GM23338 (cell line): ENCODE data around the gene RFXANK. TPM values are rescaled to one million over a fixed set of nuclear protein-coding genes. Genes with fewer than 3 reads are reported as not detected.

Source experiments
- ATAC-seq: fragments of 200-7000 bp; cut with Tn5 transposase; 3 replicates; pipeline ENCODE4 v1.9.1; 2020
- DNase-seq: peaks from one replicate; pipeline ENCODE4 v3.0.0-alpha.2; 2015; ENCODE audit warnings: low spot score
- H2AFZ ChIP-seq: fragments of 200-600 bp; sonication (generic); 2 replicates; pipeline ENCODE4 v1.8.0; 2016; ENCODE audit warnings: antibody characterized with exemption, mild to moderate bottlenecking, moderate library complexity
- H3F3A ChIP-seq: fragments of 200-600 bp; sonication (generic); replicated peaks from 2 replicates; pipeline ENCODE4 v1.8.0; 2017; ENCODE audit warnings: antibody characterized with exemption, mixed run types, low read depth
- H3K27ac ChIP-seq: fragments of 200-600 bp; sonication (generic); 2 replicates; pipeline ENCODE4 v1.6.1; 2016; ENCODE audit warnings: low read depth
- H3K27me3 ChIP-seq: fragments of 200-600 bp; sonication (generic); 2 replicates; pipeline ENCODE4 v1.8.0; 2016; ENCODE audit warnings: mild to moderate bottlenecking, mixed run types, moderate library complexity; ENCODE audit not compliant: insufficient read depth
- H3K36me3 ChIP-seq: fragments of 200-600 bp; sonication (generic); 2 replicates; pipeline ENCODE4 v1.8.0; 2016; ENCODE audit warnings: mild to moderate bottlenecking; ENCODE audit not compliant: insufficient read depth
- H3K4me1 ChIP-seq: fragments of 200-600 bp; sonication (generic); 2 replicates; pipeline ENCODE4 v1.8.0; 2016; ENCODE audit warnings: mild to moderate bottlenecking, moderate library complexity; ENCODE audit not compliant: insufficient read depth
- H3K4me2 ChIP-seq: fragments of 200-600 bp; sonication (generic); 2 replicates; pipeline ENCODE4 v1.7.1; 2017; ENCODE audit warnings: mixed run types
- H3K4me3 ChIP-seq: fragments of 200-600 bp; sonication (generic); 2 replicates; pipeline ENCODE4 v1.6.1; 2016; ENCODE audit warnings: mixed run types
- H3K79me2 ChIP-seq: fragments of 200-600 bp; sonication (generic); replicated peaks from 2 replicates; pipeline ENCODE4 v1.8.0; 2017; ENCODE audit warnings: mild to moderate bottlenecking; ENCODE audit not compliant: insufficient read depth
- H3K9me2 ChIP-seq: fragments of 200-600 bp; sonication (generic); 2 replicates; pipeline ENCODE4 v1.8.0; 2017; ENCODE audit not compliant: insufficient read depth
- H4K20me1 ChIP-seq: fragments of 200-600 bp; sonication (generic); replicated peaks from 2 replicates; pipeline ENCODE4 v1.8.0; 2017; ENCODE audit warnings: mild to moderate bottlenecking; ENCODE audit not compliant: insufficient read depth
- H3K27ac Mint-ChIP-seq: 2 replicates; pipeline ENCODE4 v1.8.0; 2020; ENCODE audit warnings: inconsistent platforms, mild to moderate bottlenecking, moderate library complexity, mixed read lengths
- H3K27me3 Mint-ChIP-seq: 3 replicates; pipeline ENCODE4 v1.8.0; 2022; ENCODE audit warnings: low read depth, mild to moderate bottlenecking, moderate library complexity, mixed read lengths, inconsistent platforms; ENCODE audit not compliant: insufficient read depth, poor library complexity
- H3K36me3 Mint-ChIP-seq: 3 replicates; pipeline ENCODE4 v1.8.0; 2021; ENCODE audit warnings: low read depth, mild to moderate bottlenecking, inconsistent platforms, moderate library complexity, mixed read lengths
- H3K4me1 Mint-ChIP-seq: 3 replicates; pipeline ENCODE4 v1.8.0; 2020; ENCODE audit warnings: mild to moderate bottlenecking, inconsistent platforms, mixed read lengths
- H3K4me3 Mint-ChIP-seq: 3 replicates; pipeline ENCODE4 v1.8.0; 2021; ENCODE audit warnings: moderate library complexity, mild to moderate bottlenecking, inconsistent platforms, mixed read lengths
- H3K9me3 Mint-ChIP-seq: 3 replicates; pipeline ENCODE4 v1.8.0; 2020; ENCODE audit warnings: moderate library complexity, mild to moderate bottlenecking, inconsistent platforms, mixed read lengths
- CREB1 ChIP-seq: fragments of 250-450 bp; sonication (Bioruptor Pico); IDR thresholded peaks from 2 replicates; pipeline ENCODE4 v1.5.0; 2020; ENCODE audit warnings: low read depth, mild to moderate bottlenecking, moderate library complexity
- EZH2 ChIP-seq: fragments of 200-600 bp; sonication (generic); IDR thresholded peaks from one replicate; pipeline ENCODE4 v1.8.0; 2017; ENCODE audit warnings: antibody characterized with exemption, mild to moderate bottlenecking, low read depth; ENCODE audit not compliant: unreplicated experiment
- EZH2phosphoT487 ChIP-seq: fragments of 200-600 bp; sonication (generic); IDR thresholded peaks from one replicate; pipeline ENCODE4 v1.8.1; 2018; ENCODE audit warnings: antibody characterized with exemption; ENCODE audit not compliant: unreplicated experiment
- JUNB ChIP-seq: IDR thresholded peaks from one replicate; pipeline ENCODE4 v1.6.1; 2016; ENCODE audit warnings: antibody characterized with exemption; ENCODE audit not compliant: unreplicated experiment
- POLR2AphosphoS5 ChIP-seq: IDR thresholded peaks from 2 replicates; pipeline ENCODE4 v1.6.1; 2016; ENCODE audit warnings: antibody characterized with exemption, low read depth
- polyA plus RNA-seq: library from polyadenylated mRNA; unstranded; fragments of >200 nt; fragmentation: Nextera tagmentation; extraction: Ambion mirVana; gene quantifications from 2 replicates; pipeline ENCODE4 v1.2.1, GENCODE V29; 2016
- total RNA-seq: library from RNA; depleted of rRNA; stranded (reverse); fragments of >200 nt; shearing (Covaris generic); gene quantifications from 2 replicates; pipeline ENCODE4 v1.2.3, GENCODE V29; 2014
- TF ChIP-seq, protein P1 (sequence below): fragments of 250-450 bp; sonication (Bioruptor Pico); IDR thresholded peaks from 2 replicates; pipeline ENCODE4 v1.5.0; 2020; ENCODE audit warnings: mild to moderate bottlenecking, moderate library complexity

The RFXANK gene
- total and polyA plus RNA-seq, 2 experiments from 2014 or later, result 54.3 to 124 TPM

- Mint-ChIP-seq H3K9me3 (no peaks in the 10 kb centered on the region), H3K4me1 (no peaks in the 10 kb centered on the region), H3K36me3 (peaks cover 8% of the 10 kb centered on the region; the same call in 2 of the 3 replicates), H3K27me3 (peaks cover 5% of the 10 kb centered on the region), H3K27ac (no peak overlapping the region), H3K4me3 (no peak overlapping the region)
- Histone ChIP-seq H4K20me1 (no peaks in the 10 kb centered on the region), H3K36me3 (no peaks in the 10 kb centered on the region), H3K79me2 (no peaks in the 10 kb centered on the region), H3K4me3 (no peak overlapping the region), H2AFZ (no peak overlapping the region), H3K27me3 (no peaks in the 10 kb centered on the region), H3F3A (no peaks in the 10 kb centered on the region), H3K4me2 (no peak overlapping the region), H3K9me2 (no peaks in the 10 kb centered on the region), H3K27ac (no peak overlapping the region), H3K4me1 (no peaks in the 10 kb centered on the region)
- DNase-seq (no peak), ATAC-seq (no peak)
- no peak for TF ChIP-seq EZH2
- no peak for TF ChIP-seq POLR2AphosphoS5
- TF ChIP-seq, protein P1, sequence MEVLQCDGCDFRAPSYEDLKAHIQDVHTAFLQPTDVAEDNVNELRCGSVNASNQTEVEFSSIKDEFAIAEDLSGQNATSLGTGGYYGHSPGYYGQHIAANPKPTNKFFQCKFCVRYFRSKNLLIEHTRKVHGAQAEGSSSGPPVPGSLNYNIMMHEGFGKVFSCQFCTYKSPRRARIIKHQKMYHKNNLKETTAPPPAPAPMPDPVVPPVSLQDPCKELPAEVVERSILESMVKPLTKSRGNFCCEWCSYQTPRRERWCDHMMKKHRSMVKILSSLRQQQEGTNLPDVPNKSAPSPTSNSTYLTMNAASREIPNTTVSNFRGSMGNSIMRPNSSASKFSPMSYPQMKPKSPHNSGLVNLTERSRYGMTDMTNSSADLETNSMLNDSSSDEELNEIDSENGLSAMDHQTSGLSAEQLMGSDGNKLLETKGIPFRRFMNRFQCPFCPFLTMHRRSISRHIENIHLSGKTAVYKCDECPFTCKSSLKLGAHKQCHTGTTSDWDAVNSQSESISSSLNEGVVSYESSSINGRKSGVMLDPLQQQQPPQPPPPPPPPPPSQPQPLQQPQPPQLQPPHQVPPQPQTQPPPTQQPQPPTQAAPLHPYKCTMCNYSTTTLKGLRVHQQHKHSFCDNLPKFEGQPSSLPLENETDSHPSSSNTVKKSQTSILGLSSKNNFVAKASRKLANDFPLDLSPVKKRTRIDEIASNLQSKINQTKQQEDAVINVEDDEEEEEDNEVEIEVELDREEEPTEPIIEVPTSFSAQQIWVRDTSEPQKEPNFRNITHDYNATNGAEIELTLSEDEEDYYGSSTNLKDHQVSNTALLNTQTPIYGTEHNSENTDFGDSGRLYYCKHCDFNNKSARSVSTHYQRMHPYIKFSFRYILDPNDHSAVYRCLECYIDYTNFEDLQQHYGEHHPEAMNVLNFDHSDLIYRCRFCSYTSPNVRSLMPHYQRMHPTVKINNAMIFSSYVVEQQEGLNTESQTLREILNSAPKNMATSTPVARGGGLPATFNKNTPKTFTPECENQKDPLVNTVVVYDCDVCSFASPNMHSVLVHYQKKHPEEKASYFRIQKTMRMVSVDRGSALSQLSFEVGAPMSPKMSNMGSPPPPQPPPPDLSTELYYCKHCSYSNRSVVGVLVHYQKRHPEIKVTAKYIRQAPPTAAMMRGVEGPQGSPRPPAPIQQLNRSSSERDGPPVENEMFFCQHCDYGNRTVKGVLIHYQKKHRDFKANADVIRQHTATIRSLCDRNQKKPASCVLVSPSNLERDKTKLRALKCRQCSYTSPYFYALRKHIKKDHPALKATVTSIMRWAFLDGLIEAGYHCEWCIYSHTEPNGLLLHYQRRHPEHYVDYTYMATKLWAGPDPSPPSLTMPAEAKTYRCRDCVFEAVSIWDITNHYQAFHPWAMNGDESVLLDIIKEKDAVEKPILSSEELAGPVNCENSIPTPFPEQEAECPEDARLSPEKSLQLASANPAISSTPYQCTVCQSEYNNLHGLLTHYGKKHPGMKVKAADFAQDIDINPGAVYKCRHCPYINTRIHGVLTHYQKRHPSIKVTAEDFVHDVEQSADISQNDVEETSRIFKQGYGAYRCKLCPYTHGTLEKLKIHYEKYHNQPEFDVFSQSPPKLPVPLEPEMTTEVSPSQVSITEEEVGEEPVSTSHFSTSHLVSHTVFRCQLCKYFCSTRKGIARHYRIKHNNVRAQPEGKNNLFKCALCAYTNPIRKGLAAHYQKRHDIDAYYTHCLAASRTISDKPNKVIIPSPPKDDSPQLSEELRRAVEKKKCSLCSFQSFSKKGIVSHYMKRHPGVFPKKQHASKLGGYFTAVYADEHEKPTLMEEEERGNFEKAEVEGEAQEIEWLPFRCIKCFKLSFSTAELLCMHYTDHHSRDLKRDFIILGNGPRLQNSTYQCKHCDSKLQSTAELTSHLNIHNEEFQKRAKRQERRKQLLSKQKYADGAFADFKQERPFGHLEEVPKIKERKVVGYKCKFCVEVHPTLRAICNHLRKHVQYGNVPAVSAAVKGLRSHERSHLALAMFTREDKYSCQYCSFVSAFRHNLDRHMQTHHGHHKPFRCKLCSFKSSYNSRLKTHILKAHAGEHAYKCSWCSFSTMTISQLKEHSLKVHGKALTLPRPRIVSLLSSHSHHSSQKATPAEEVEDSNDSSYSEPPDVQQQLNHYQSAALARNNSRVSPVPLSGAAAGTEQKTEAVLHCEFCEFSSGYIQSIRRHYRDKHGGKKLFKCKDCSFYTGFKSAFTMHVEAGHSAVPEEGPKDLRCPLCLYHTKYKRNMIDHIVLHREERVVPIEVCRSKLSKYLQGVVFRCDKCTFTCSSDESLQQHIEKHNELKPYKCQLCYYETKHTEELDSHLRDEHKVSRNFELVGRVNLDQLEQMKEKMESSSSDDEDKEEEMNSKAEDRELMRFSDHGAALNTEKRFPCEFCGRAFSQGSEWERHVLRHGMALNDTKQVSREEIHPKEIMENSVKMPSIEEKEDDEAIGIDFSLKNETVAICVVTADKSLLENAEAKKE (CRISPR knock-in tag), result no peak
- TF ChIP-seq EZH2phosphoT487, result no peak
Observed at GRCh38 chr19:19149435-19149834, 42.6 kb upstream of the RFXANK start.

DNA sequence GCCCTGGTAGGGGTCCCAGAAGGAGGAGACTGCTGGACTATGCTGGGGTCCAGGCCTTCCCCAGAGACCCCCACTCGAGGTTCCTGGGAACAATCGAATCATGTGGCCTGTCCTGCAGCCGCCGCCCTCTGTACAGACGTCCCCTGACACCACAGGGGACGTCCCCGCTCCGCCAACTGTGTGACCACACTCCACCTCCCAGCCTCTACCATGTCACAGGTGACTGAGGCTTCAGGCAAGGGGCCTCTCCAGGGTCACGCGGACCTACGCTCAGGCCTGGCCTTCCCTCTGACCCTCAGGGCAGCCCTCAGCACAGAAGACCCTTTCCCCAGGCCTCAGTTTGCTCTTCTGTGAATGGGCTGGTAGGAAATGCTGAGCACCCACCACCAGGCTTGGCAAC is 40.6 kb upstream of the RFXANK start:
- Histone ChIP-seq H3K36me3 (no peaks in the 10 kb centered on the region), H3K4me3 (no peak overlapping the region), H3K4me1 (no peaks in the 10 kb centered on the region), H2AFZ (no peak overlapping the region), H3K79me2 (no peaks in the 10 kb centered on the region), H3K27ac (no peak overlapping the region), H3K9me2 (no peaks in the 10 kb centered on the region), H3F3A (no peaks in the 10 kb centered on the region), H3K4me2 (no peak overlapping the region), H3K27me3 (no peaks in the 10 kb centered on the region), H4K20me1 (no peaks in the 10 kb centered on the region)
- Mint-ChIP-seq H3K9me3 (no peaks in the 10 kb centered on the region), H3K27me3 (peaks cover 5% of the 10 kb centered on the region), H3K27ac (no peak overlapping the region), H3K4me1 (peaks cover 10% of the 10 kb centered on the region), H3K4me3 (no peak overlapping the region), H3K36me3 (peaks cover 18% of the 10 kb centered on the region)
- DNase-seq (no peak), ATAC-seq (no peak)
- TF ChIP-seq JUNB (no peak), EZH2phosphoT487 (no peak), CREB1 (CRISPR knock-in tag) (no peak), EZH2 (no peak), POLR2AphosphoS5 (no peak)
- TF ChIP-seq, protein P1 (CRISPR knock-in tag), result no peak
